ENCODE results near the gene LRFN5.

DNA sequence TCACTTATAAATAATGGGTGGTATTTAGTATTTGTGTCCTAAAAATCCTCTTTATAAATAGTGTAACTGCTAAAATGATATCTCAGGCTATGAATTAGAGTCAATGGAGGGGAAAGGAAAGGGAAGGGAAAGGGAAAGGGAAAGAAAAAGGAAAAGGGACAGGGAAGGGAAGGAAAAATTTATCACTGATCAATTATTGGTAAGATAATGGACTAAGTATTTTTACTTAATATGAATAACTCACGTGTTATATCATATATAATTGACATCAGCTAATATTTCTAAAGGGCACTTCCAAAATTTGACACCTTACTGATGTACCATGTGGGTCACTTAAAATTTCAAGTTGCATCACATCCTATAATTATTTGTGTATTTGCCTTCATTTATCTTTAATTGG lies 193.1 kb downstream of the LRFN5 start:
- TF ChIP-seq CTCF (IDR thresholded peaks at IDR 0.05) (no peak), POLR2A (IDR thresholded peaks at IDR 0.05) (no peak)
